ENCODE measurements around the gene PPM1F.
A peak's percentile ranks its signal among the peaks of the same experiment; 100 is the strongest.

Gene PPM1F, protein sequence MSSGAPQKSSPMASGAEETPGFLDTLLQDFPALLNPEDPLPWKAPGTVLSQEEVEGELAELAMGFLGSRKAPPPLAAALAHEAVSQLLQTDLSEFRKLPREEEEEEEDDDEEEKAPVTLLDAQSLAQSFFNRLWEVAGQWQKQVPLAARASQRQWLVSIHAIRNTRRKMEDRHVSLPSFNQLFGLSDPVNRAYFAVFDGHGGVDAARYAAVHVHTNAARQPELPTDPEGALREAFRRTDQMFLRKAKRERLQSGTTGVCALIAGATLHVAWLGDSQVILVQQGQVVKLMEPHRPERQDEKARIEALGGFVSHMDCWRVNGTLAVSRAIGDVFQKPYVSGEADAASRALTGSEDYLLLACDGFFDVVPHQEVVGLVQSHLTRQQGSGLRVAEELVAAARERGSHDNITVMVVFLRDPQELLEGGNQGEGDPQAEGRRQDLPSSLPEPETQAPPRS

GRCh38 chr22:21952586-21953571 lies at the start of gene PPM1F:
TSS of gene PPM1F (minus strand) at chr22:21952848. CDS start at chr22:21946048, 6,800 bp downstream.
- DNase-seq: peak; percentile 85 to 93
- TF ChIP-seq GATA1 (IDR thresholded peaks at IDR 0.05; ENCODE audit: low read depth, low read length) (no peak), POLR2A (IDR thresholded peaks at IDR 0.05; ENCODE audit: low read length) (no peak)

- DNase-seq: no peak
- TF ChIP-seq POLR2A (IDR thresholded peaks at IDR 0.05; ENCODE audit: low read length) (no peak), GATA1 (IDR thresholded peaks at IDR 0.05; ENCODE audit: low read depth, low read length) (no peak)
These were observed 49.2 kb upstream of the PPM1F start for GRCh38 chr22:22001664-22002525.

DNA sequence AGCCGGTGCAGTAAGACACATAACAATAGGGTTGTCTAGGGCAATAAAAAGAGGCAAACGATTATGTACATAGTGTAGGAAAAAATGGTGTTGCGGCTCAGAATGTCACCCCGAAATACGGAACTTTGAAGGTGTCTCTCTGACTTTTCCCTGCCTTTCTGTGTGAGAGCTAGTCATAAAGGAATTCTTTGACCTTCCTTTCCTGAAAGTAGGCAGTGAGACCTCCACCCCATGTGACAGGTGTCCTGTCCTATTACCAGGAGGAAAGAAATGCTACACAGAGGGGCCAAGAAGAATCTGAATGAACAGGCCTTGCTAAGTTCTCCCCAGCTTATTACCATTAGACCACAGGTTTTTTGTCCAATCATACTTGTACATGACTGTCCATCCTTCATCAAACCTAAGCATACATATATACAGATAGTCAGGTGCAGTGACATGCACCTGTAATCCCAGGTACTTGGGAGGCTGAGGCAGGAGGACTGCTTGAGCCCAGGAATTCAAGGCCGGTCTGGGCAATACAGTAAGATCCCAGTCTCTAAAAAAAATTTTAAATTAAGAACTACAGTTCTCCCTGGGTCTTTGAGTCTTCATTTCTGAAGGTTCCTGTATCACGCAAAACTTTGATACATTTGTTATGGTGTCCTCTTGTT lies 46.1 kb upstream of the PPM1F start:
- DNase-seq: no peak
- TF ChIP-seq GATA1 (IDR thresholded peaks at IDR 0.05; ENCODE audit: low read depth, low read length) (no peak), POLR2A (IDR thresholded peaks at IDR 0.05; ENCODE audit: low read length) (no peak)

DNA sequence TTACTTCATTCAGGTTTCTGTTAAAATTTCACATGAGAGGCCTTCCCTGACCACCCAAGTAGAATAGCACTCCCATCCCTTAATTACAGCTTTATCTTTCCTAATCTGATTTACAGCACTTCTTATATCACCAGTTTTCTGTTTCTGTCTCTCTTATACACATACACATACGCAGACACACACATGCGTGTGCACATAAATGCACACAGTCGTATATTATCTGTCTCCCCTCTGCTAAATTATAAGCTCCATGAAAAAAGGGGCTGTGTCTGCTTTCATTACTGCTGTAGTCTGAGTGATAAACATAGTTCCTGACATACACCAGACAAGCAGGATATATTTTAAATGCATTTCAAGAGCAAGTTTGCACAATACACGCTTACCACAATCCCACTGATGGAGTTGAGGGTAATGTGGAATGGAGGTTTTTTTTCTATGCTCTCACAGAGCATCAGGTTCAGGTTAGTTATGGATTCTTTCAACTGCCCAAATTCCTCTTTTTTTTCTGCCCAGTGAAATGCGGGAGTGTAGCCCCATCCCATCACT lies 43.6 kb upstream of the PPM1F start:
- no peak for TF ChIP-seq GATA1 (IDR thresholded peaks at IDR 0.05; ENCODE audit: low read depth, low read length)
- no peak for TF ChIP-seq POLR2A (IDR thresholded peaks at IDR 0.05; ENCODE audit: low read length)
- DNase-seq: no peak

DNA sequence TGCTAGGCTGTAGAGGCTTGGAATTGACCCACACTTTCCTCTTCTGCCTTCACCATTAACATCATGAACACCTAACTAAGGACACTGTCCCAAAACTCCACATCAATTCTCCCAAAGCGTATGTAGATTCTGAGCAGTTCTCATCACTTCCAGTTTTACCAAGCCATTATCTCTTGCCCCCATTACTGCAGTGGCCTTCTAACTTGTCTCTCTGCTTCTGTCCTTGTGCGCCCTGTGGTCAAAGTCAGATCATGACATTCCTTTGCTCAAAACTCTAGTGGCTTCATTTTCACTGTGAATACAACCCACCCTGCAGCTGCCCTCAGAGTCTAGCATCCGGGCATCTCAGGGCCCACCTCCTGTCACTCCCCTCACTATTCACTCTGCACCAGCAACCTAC lies 43.0 kb upstream of the PPM1F start:
- TF ChIP-seq GATA1 (IDR thresholded peaks at IDR 0.05; ENCODE audit: low read depth, low read length) (no peak), POLR2A (IDR thresholded peaks at IDR 0.05; ENCODE audit: low read length) (no peak)
- DNase-seq: no peak

DNA sequence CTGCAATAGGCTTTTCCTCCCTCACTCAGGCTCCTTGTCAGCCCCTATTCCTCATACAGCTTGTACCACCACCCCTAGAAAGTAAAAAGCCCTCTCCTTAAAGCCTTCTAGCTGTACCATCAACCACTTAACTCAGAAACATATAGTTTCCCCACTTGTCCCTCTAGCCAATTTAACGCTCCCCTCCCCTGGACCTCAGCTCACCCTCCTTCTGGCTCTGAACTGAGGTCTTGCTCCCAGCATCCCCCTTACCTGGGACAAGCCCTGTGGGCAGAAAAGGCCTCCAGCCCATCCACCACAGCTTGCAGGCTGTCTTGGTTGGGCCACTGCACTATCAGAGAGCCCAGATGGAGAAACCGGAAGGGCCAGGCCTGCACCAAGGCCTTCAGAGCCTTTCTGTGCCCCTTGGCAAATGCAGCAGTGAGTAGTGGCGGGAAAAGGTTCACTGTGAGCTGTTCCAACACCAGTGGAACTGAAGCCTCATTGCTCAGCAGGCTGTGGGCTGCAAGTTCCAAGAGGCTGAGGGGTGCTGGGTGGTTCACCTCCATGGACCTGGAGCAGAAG lies 42.3 kb upstream of the PPM1F start:
- TF ChIP-seq POLR2A (IDR thresholded peaks at IDR 0.05; ENCODE audit: low read length) (no peak), GATA1 (IDR thresholded peaks at IDR 0.05; ENCODE audit: low read depth, low read length) (no peak)

GRCh38 chr22:21992593-21993237 lies 40.1 kb upstream of the PPM1F start:
- TF ChIP-seq POLR2A (IDR thresholded peaks at IDR 0.05; ENCODE audit: low read length): no peak
- no peak for TF ChIP-seq GATA1 (IDR thresholded peaks at IDR 0.05; ENCODE audit: low read depth, low read length)
- no peak for DNase-seq

More for the DNA sequence above, 42.3 kb upstream of the PPM1F start:
- no peak for DNase-seq

DNA sequence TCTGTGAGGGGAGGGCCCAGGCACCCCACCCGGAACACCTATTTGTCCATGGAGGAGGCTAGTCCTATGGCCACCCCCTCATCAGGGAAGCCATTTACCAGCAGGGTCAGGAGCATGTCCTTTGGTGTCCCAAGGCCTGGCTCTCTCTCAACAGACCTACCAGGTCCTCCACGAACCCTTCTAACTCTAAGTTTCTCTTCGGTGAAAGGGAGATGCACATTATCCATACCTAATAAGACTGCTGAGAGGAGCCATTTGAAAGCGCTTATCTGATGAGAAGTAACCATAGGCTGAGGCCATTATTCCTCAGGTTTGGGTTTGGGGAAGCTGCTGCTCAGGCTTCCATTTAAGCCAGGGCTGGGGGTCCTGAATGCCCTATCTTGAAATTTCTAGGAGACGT lies 39.1 kb upstream of the PPM1F start:
- DNase-seq: no peak

GRCh38 chr22:21991304-21991596 lies 38.6 kb upstream of the PPM1F start:
- TF ChIP-seq GATA1 (IDR thresholded peaks at IDR 0.05; ENCODE audit: low read depth, low read length) (no peak), POLR2A (IDR thresholded peaks at IDR 0.05; ENCODE audit: low read length) (no peak)
- no peak for DNase-seq

More for the DNA sequence above, 39.1 kb upstream of the PPM1F start:
- TF ChIP-seq POLR2A (IDR thresholded peaks at IDR 0.05; ENCODE audit: low read length) (no peak), GATA1 (IDR thresholded peaks at IDR 0.05; ENCODE audit: low read depth, low read length) (no peak)

DNA sequence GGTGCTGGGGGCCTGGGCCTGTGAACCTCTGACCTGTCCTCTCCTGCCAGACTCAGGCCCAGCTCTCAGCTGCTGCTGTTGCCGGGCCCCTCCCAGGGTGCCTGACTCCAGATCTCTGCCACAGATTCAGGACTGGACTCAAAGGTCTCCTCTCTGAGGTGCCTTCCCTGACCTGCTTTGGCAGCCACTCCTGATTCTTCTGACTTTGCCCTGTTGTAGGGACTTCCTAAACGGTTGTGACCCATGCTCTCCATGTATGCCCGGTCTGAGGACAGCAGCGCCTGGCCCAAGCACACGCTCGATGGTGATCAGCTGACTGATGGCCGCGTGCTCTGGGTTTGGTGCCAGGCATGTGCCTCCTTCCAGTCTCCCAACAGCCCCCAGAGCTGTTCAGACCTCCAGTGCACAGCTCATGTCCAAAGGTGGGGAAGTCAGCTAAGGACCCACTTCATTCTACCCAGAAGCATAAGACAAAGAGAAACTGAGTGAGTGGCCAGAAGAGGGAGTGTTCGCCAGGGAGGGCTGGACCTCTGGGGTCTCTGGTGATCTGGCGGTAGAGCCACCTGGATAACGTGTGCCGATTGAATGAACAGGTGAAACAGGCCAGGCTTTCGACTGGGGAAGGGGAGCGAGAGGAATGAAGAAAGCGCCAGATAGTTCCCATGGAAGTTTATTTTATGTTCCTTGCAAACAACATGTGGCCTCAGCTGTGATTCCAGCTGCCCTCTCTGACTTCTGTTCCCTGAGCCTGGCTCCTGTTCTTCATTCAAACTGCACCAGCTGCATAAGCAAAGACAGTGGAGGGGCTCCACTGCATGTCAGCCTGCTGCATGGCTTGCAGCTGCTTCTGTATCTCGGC lies 38.0 kb upstream of the PPM1F start:
- no peak for DNase-seq
- no peak for TF ChIP-seq POLR2A (IDR thresholded peaks at IDR 0.05; ENCODE audit: low read length)
- no peak for TF ChIP-seq GATA1 (IDR thresholded peaks at IDR 0.05; ENCODE audit: low read depth, low read length)

DNA sequence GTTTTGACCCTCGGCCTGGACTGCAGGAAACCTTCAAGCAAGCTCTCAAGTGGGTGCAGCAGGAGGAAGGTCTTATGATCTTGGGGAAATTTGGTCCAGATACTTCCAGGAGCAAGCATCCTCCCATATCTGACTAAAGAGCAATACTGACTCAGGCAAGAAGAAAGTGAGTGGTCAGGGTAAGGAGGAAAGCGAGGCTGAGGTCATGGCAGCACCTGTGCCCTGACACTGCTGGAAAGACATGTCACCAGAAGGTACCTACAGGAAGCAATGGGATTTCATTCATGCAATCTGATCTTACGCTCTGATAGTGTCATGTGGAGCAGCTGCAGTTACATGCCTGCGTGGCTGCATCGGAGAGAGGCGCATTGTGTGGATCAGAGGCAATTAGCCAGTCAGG lies 36.4 kb upstream of the PPM1F start:
- TF ChIP-seq GATA1 (IDR thresholded peaks at IDR 0.05; ENCODE audit: low read depth, low read length) (no peak), POLR2A (IDR thresholded peaks at IDR 0.05; ENCODE audit: low read length) (no peak)
- no peak for DNase-seq
